Fibroblast of skin of left biceps (primary cell): Measurements from ENCODE around the gene RPS27L.

ENCODE experiments used
- DNase-seq, 2 experiments: peaks; one replicate each; pipeline ENCODE4 v3.0.0-alpha.2; 2013; ENCODE audit warnings: low read depth in 2 of 2

RPS27L gene

GRCh38 chr15:63157118-63157843 lies at the start of gene RPS27L:
RPS27L (minus strand) TSS chr15:63157477; CDS start chr15:63157405, 72 bp downstream.
- peak; percentile 71 to 77 for DNase-seq

- no peak for DNase-seq
Observed at GRCh38 chr15:63206079-63206478, 48.8 kb upstream of the RPS27L start.

GRCh38 chr15:63203451-63204090 lies 46.3 kb upstream of the RPS27L start:
- DNase-seq: no peak

GRCh38 chr15:63202861-63203260 lies 45.6 kb upstream of the RPS27L start:
- DNase-seq: no peak

- no peak for DNase-seq
Observed at GRCh38 chr15:63200464-63201249, 43.4 kb upstream of the RPS27L start.

- DNase-seq: peak; percentile 63 to 71
Observed at GRCh38 chr15:63198371-63199250, 41.3 kb upstream of the RPS27L start.

DNA sequence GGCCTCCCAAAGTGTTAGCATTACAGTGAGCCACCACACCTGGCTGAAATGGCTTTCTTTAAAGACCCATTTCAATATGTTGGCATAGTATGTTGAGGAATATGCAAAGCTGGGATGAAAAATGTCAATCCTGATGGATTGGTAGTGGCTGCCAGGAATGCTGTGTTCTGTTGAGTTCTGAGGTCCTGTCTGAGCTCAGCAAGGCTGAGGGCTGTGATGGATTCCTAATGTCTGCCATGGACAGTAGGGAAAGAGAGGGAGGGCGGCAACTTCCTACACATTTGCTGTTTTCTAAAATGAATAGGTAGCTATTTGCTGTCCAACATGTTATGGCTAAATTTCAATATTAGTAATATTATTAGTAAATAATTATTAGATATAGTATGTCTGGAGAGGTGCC lies 40.3 kb upstream of the RPS27L start:
- DNase-seq: no peak

DNA sequence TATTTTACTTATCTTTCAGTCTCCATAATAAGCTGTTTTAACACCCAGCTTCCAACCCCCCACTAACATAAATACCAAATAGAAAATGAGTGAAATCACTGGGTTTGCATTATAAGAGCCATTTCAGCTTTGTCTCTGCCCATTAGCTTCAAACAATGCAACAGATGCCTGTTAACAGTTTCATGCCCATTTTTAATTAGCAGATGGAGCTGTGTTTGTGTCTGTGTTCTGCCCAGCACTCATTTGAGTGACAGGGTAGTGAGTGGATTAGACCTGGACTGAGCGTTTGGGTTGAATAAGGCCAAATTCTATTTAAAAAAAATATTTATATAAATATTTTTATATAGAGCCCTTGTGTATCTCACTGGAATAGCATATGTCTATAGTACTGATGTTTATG lies 39.6 kb upstream of the RPS27L start:
- DNase-seq: no peak

- DNase-seq: no peak
Observed at GRCh38 chr15:63195569-63196015, 38.3 kb upstream of the RPS27L start.

DNA sequence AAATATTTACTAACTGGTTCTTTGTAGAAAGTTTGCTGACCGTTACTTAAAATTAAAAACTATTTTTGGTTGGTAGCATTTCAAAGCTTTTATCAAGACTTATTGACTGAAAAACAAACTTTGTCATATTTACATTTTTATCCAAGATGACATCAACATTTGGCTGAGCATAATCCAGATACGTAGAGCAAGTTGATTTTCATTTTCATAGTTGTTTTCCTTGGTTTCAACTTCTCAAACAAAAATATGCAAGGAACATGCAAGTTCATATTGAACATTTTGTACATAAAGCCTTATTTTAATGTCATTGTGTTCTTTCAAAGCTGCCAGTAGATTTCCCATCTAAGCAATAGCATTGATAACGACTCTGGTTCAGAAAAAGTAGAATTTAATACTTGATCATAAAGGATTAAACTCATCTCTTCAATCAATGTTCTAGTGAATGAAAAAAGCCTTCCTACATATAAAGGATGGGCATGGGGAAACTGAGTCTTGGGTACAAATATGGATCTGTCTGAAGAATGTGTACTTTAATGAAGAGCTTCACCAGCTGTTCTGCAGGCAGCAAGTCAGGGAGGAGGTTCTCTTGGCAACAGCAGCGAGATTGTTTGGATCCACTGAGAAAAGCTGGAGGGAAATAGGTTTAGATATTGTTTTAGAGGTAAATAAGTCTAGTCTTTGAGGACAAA lies 37.7 kb upstream of the RPS27L start:
- DNase-seq: no peak

GRCh38 chr15:63194302-63194701 lies 37.0 kb upstream of the RPS27L start:
- no peak for DNase-seq

- no peak for DNase-seq
Observed at GRCh38 chr15:63192619-63193206, 35.4 kb upstream of the RPS27L start.

DNA sequence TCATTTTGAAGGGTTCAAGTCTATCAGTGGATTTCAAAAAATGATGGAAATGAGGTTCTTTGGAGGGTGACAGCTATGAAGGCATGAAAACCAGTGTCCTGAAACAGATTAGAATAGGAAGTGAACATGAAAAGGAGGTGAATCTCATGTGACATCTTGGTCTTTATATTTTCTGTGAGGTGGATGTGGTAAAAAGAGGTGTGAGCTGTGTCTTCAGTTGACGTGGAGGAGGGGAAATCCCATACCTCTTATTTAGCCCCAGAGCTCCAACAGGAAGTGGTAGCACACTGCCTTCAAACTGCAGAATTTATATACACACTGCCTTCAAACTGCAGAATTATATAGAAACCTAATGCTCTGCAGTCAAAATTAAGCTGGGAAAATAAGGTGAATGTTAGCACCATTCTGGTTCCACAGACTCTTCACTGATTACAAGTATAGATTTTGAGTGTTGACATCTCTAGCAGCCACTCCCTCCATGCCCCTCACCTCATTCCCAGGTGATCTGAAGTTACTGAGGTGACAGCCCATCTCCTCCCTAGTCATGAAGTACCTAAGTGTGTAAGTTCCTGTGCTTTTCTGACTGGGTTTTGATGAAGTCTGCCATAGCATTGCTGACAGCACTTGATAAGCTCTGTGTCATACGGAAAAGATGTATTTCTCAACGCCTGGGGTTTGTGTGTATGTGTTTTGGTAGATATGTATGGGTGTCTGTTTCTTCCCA lies 34.8 kb upstream of the RPS27L start:
- DNase-seq: no peak

- DNase-seq: no peak
Observed at GRCh38 chr15:63190769-63191649, 33.7 kb upstream of the RPS27L start.

DNA sequence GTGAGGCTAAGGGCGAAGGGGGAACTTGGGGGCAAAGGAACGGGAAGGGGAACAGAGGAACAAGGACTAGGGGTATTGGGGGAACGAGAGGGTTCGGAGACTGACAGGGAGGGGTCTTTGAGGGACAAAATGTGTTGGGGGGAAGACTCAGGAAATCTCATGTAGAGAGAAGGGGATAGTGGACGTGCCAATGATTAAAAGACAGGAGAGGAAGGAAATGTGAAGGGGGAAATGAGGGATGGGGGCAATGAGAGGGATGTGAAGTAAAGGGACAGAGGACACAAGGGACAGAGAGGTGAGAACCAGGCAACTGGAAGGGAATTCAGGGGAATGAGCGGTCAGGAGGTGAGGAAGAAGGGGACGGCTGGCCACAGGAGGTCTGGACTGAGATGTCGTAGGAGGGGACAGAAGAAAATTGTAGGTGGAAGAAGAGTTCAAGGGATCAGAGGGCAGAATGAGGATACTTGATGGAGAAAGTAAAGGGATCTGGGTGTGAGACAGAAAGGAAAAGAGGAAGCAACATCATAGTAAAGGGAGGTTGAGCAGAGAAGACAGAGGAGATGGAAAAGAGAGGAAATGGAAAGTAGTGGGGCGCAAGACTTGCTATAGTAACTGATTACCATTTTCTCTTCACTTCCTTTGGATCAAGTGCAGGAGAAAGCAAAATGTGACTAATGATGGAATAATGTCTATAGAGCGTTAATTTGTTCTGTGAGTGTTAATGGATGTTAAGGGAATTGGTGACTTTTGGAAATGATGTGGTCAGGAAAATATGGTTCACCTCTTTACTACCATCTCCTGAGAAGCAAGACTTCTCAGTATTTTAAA lies 32.9 kb upstream of the RPS27L start:
- DNase-seq: no peak

GRCh38 chr15:63188926-63189871 lies 31.9 kb upstream of the RPS27L start, which contains the start of gene RAB8B:
RAB8B (plus strand) TSS chr15:63189606; CDS start chr15:63189625, 19 bp downstream.
- peak; percentile 90 to 91 for DNase-seq
